ENCODE results near the gene MCTP1.
"Not testable (repeated sequence)": the region's sequence is repeated elsewhere in the genome, so short reads cannot be mapped to it uniquely, and the experiment has no call there.

The MCTP1 gene

DNA sequence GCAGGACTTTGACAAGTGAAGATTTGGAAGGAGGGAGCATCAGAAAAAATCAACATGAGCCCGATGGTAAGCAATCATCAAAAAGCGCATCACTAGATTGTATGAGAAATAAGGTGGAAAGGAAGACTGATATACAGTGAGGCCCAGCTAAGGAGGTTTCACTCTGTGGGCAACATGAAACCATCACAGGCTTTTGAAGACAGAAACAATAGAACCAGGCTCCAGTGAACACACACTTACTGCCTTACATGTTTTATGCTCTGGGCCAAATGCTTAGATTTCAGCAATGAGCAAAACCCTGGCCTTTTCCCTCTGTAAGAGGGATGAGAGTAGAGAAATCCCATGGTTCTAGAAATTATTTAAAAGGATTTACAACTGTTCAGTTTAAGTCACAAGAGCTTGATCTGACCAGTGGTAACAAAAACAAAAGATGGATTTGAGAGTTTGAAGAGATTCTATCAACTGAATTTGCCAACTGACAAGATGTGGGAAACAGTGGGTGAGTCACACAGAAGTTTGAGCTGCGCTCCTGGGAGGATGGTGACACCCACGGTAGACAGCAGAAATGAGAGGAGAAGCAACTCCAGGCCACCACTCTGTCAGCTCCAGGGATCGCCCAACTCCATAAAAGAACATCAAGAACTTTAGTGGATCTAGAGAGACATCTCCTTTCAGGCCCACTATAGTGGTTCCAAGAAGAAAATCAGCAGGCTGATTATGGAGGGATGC lies 261.8 kb downstream of the MCTP1 start:
- no peak for DNase-seq

DNA sequence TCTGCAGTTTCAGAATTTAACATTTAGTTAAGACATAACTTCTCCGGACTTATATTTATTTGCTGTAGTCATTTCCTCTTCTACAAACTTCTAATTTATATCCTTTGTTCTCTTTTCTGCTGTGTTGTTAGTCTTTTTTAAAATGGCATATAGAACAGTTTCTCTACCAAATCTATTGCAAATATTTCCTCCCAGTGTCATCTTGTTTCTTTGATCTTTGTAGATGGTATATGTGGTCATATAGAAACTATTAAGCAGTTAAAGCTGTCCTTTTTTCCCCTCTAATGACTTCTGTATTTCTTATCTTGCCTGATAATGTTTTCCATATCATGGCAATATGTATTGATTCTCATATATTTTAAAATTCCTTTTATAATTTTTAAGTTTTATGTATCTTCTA lies 264.5 kb downstream of the MCTP1 start:
- DNase-seq = no peak

DNA sequence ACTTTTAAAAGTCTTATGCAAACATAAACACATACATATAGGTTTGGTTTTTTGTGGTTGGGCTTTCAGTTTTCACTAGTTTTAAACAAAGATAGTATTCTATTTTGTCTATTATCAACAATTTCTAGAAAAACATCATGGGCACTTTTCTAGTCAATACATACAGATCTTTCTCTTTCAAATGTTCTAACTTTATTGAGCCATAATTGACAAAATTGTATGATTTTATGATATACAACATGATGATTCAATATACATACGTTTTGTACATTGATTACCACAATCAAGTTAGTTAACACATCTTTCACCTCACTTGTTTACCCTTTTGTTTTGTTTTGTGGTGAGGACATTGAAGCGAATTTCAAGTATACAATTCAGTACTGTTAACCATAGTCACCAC lies 265.9 kb downstream of the MCTP1 start:
- no peak for DNase-seq

DNA sequence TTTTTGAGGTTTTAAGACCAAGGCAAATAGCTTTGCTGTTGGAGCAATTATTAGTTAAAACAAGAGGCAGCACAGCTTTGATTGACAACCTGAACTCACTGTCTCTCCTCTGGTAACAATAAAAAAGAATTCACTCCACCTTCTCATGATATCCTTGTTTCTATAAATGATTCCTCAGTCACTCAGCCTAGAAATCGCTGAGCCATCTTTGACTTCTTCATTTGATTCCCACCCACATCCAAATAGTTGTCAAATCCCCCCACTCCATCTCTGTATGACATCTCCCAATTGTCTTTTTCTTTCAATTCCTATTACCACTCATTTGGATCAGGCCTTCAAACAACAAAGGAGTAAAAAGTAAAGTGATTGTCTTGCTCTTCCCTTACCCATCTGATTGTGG lies 266.4 kb downstream of the MCTP1 start:
- no peak for DNase-seq

DNA sequence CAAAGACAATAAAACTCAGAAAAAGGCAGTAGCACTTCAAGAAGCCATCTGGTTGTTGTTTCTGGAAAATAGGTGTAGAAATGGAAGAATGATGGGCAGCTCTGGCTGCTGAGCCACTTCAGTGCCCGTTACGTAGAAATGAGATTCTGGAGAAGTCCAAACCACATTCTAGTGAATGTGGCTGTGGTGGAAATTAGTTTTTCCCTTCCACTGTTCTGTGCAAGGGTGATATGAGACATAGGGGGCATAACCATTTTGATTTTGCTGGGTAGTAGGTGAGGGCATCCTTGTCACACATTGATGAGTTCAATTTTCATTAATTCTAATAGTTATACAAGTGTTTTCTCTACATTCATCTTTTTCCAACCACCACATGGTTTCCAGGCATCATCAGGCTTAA lies 275.1 kb downstream of the MCTP1 start:
- DNase-seq = no peak

DNA sequence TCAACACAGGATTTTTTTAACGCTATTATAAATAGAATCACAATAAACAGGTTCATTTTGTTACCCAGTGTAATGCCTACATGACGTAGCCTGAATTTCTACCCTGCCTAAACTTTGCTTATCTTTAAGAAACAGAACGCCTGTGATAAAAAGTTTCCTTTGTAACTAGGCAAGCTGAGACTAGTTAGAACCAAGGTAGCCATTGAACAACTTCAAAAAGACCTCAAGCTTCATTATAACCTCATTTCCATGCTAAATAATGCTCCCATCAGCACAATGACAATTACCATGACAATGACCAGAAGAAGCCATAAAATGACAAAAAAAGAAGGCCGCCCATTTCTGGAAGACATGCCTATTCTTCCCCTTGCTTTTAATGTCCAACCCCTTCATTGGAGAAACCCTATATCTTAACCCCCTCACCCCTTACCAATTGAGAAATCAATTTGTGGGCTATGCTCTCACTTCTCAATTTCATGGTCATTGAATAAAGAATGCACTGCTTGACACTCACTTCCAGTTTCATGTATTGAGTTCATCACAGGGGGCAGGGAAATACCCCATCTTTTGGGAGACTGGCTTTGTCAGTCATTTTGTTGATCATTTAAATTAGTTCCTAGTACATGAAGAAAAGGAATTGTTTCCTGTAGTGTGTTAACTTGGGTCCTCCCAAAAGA lies 276.8 kb downstream of the MCTP1 start:
- no peak for DNase-seq

DNA sequence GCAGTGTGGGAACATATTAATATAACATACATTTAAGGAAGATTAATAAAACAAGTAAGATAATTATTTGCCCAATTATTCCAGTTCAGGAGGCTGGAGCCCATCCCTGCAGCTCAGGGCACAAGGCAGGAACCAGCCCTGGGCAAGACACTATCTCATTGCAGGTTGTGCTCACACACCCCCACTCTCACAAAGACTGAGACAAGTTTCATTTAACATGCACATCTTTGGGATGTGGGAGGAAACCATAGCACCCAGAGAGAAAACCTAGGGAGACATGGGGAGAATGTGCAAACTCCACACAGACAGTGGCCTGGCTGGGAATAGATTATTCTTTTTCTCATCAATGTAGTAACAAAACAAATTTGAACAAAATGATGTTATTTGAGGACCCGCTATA lies 279.1 kb downstream of the MCTP1 start:
- no peak for DNase-seq

DNA sequence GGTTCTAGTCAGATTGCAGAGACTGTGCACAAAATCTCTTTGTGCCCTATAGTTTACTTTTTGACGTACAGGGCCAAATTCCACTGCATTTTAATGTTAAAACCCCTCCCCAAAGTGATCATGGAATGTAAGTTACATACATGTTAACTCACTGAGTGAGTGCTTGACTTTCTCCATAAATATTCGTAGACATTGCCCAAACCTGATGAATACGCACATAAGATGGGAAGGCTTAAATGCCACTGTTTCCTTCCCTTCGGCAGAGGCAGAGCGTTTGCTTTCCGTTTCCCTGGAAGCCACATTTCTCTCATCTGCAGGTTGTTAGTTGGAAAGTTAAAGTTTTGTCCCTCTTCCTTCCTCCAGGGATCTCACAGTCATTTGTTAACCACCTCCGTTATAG lies 286.2 kb downstream of the MCTP1 start:
- DNase-seq = no peak

DNA sequence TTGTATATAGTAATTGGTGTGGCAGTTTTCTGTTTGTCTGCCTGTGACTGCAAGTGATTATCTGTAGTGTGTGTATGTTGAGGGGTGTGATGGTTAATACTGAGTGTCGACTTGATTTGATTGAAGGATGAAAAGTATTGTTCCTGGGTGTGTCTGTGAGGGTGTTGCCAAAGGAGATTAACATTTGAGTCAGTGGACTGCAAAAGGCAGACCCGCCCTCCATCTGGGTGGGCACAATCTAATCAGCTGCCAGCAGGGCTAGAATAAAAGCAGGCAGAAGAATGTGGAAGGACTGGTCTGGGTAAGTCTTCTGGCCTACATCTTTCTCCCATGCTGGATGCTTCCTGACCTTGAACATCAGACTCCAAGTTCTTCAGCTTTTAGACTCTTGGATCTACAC lies 290.4 kb downstream of the MCTP1 start:
- DNase-seq = not testable (repeated sequence)

DNA sequence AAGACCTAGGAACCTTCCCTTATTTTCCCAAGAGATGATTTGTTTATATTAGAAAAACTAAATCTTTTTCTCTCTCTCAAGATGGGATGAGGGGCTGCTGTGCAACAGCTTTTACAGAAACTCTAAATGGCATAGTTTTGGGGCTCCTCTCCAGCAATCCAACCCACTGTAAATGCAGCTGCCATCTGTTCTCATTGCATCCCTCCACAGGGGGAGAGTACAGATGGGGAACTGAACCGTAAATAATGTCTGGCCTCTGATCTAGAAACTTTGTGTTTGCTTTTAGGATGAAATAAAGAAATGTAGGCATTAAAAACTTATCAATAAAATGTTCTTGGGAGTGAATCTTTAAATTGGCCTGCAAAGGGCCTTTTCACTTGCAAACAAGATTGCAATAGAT lies 291.4 kb downstream of the MCTP1 start:
- no peak for DNase-seq

DNA sequence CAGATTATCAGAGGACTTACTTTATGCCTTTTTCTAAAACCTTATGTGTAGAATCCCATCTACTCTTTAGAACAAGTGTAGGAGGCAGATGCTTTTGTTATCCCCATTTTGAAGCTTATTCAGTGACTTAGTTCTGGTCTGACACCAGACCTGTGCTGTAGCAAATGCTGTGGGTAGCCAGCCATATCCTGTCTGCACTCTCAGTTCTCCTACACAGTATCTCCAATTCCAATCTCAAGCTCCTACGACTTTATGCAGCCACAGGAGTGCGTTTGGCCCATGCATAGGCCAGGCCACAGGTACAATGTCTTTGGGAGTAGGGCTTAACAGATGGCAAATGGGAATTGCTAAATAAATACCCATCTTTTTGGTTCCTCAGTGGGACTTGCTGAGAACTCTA lies 292.6 kb downstream of the MCTP1 start:
- DNase-seq = no peak

DNA sequence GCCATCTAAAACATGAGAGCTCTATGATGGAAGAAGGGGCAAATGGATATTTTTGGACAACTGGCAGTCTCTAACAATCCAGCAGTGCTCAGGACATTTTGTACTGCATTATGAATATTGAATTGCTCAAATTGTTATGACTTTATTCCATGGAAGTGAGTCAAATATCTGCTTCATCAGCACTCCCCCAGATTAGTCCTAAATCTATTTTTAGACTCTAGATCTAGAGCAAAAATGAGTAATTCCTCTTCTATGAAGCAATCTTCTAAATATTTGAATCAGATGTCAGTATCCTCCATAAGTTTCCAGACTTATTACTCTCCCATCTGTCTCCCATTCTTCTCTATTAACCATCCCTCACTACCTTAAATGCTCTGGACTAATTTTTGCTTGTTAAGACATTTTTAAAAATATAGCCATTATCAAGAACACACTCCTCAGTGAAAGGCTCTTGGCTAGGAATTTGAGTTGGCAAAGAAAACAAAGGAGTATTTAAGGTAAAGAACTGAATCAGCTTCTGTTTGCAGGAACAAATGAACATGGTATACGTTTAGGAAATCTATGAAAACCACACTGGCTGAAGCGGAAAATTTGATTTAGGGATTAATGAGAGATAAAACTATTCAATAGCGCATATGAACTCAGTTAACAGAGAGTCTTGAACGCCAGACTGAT lies 300.9 kb downstream of the MCTP1 start:
- DNase-seq = no peak

DNA sequence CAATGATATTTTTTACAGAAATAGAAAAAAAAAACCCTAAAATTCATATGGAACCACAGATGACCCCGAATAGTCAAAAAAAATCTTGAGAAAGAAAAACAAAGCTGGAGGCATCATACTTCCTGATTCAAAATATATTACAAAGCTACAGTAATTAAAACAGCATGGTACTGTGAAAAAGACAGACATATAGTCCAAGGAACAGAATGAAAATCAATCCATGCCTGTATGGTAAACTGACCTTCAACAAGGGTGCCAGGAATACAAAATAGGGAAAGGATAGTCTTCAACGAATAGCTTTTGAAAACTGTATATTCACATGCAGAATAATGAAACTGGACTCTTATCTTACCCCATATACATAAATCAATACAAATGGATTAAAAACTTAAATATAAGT lies 307.5 kb downstream of the MCTP1 start:
- DNase-seq = no peak

DNA sequence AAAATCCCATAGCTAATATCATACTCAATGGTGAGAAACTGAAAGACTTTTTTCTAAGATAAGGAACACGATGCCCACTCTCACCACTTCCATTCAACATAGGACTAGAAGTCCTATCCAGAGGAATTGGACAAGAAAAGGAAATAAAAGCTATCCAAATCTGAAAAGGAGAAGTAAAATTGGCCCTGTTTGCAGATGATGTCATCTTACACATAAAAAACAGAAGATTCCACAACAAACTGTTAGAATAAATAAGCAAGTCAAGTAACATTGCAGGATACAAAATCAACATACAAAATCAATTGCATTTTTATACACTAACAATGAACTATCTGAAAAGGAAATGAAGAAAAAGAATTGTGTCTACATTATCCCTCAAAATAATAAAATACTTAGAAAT lies 308.0 kb downstream of the MCTP1 start:
- no peak for DNase-seq

DNA sequence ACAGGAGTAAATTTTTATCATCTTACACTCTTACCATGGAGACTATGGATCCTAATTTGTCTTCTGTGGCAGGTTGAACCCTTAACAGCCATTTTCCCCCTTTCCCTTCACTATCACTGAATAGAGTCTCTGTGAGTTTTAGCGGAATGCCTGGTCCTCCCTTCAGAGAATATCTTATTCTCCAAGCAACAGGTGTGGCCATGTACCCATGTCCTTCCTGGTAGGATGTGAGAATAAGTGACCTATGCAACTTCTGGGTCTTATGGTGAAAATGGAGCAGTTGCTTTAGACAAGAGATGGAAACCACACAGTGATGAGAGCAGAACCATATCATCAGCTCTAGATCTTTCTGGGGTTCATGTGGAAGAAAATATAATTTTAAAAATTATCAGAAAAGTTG lies 312.6 kb downstream of the MCTP1 start:
- DNase-seq = no peak

DNA sequence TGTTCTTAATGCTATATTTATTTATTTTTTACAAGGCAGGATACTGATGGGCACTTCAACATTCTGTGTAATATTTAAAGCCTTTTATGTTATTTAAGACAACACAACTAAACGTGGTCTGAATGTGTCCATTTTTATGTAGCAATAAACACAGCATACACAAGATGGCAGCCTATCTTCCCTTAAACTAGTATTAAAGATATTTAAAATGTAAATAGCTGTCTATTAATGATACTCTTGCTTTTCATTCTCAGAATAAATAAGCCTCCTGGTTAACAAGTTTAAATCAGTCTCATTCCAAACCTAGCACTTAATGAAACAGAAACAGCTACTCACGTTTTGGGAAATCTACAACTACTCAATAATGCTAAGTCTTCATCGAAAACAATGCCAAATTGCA lies 315.7 kb downstream of the MCTP1 start:
- no peak for DNase-seq

DNA sequence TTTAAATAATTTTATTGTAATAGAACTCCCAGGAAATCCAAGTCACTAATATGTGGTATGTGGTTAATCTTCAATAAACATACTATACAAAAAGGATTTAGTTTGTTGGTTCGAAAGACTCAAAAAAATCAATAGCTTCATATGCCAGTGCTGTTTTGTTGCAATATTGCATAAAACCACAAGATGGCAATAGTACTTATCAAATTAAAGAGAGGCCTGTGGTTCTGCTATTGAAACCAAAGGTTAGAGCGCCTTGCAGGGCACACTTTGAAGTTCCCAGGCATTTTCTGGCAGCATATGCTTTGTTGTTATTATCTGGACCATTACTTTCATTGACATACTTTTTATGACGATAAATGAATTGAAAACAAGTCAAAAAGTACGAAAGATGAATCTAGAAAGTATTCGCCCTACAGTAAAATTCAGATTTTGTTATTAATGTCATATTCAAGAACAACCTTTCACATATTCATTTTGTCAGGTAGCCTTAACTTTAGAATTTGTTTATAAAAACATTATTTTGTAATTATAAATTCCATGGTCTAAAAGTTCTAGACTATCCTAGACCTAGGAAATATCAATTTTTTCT lies 316.3 kb downstream of the MCTP1 start:
- DNase-seq = peak; percentile 6

DNA sequence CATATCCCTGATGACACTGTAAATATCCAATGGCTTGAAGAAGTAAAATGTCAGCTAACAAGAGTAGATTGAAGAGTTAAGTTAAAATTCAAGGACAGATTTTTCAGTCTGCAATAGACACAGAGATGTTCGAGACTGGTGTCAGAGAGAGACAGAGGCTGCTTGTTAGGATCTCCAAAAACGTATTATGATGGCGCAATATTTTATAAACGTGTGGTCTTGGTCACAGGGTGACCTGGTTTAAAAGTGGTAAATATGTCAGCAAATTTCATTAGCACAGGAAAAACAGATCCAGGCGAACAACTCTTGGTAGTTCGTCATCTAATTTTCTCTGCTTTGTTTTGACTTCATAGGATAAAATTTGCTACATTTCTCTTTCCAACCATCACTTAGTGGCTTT lies 317.4 kb downstream of the MCTP1 start:
- no peak for DNase-seq

DNA sequence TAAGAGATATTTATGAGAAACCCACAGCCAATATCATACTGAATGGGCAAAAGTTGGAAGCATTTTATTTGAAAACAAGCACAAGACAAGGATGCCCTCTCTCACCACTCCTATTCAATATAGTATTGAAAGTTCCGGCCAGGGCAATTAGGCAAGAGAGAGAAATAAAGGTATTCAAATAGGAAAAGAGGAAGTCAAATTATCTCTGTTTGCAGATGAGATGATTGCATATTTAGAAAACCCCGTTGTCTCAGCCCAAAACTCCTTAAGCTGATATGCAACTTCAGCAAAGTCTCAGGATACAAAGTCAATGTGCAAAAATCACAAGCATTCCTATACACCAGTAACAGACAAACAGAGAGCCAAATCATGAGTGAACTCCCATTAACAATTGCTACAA lies 325.6 kb downstream of the MCTP1 start:
- DNase-seq = not testable (repeated sequence)

DNA sequence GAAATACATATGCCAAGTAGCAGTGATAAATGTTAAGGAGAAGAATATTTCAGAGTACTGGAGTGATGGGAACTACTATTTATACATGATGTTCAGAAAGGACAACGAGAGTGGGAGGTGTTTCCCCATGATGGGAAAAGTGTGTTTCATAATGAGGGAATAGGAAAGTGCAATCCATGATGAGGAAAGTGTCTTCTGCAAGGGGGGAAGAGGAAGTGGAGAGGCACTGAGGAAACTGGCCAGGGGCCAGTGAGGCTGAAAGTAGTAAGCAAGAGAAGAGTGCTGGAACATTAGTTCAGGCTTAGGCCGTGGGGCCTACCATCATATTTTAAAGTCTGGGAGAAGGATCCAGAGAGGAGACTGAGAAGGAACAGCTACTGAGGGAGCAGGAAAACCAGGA lies 339.2 kb downstream of the MCTP1 start:
- DNase-seq = no peak

DNA sequence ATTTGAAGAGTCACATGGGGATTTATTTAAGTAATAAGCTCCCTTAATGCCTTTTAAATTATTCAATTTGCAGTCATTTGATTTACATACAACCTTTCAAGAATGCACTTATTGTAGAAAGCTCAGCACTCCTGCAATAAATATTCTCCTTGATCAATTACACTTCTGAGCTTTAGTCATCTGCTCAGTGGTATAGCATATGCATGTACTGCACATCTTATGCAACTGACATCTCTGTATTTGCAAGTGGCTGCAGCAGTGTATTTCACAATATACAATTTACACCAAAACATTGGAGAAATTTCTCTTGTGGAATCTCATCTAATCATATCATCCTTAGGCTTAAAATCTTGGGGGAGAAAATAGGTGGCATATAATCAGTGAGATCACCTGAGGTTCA lies 340.7 kb downstream of the MCTP1 start:
- no peak for DNase-seq

DNA sequence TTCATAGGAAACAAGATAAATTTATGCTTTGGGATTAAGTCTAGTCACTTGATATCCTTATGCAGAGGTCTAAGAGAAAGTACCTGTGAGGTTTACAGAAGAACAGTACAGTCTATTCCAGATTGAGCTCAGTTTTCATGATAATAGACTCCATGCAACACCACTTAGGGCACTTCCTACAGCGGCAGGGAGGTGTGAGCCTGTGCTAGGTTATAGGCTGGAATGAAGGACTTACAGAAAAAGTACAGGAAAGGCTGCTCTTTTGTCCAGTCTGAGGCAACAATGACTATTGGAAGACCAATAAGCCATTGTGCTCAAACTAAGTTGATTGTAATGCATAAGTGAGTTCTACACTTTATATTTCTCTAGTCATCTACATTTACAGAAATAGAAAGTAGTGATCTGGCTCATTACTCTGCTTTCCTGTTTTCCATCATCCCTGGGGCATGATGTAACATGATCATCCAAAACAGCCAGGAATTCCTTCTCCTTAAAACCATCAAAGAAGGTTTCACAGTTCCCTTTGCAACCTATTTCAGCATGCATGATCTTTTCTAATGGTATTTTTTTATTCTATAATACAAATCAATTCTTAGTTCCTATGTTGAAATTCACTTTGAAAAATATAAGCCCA lies 343.7 kb downstream of the MCTP1 start:
- no peak for DNase-seq

DNA sequence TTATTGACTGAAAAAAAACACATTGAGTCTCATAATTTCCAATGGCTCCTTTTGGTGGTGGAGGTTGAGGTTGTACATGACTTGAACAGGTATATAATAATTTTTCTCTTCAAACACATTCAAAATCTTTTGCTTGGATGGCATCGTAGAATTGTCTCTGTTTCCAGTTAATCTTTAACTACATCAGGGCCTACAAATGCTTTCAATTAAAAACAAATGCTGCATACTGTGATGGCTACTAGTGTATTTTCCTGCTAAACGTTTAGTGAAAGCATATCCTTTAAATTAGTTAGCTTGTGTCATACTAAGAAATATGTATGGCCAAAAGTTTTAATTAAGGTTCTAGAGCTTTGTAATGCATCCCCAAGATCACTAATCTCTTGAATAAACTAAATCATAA lies 352.6 kb downstream of the MCTP1 start:
- no peak for DNase-seq

DNA sequence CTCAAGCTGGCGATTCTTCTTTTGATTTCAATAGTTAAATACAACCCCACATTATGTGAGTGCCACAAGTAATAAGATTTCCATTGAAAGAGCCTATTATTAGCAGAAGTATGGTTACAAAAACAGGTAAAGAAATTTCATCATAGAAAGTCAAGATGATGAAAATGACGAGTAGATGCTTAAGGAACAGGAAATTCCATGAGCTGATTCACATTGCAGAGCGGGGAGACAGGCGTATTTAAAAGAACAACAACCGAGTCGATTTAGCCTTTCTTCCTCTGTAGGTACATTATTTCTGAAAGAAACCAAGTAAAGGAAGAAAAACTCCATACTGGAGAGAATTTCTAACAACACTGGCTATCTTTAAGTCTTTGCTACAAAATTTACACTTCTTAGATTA lies 356.0 kb downstream of the MCTP1 start:
- no peak for DNase-seq

Data from activated CD4-positive, alpha-beta T cell treated with anti-CD3 and anti-CD28 coated beads for 48 hours (primary cell).